Cardiac muscle cell (in vitro differentiated cells and primary cell): ENCODE results near the gene PRPF8. TPM values are rescaled to one million over a fixed set of nuclear protein-coding genes. Genes with fewer than 3 reads are reported as not detected.

Experiments
- DNase-seq, 2 donors: peaks; one replicate each; pipeline versions ENCODE4 v3.0.0 to v3.0.0-alpha.2; 2010 to 2017; ENCODE audit warnings: low read depth in 1 of 2, low spot score in 1 of 2
- H3K27ac ChIP-seq: fragments of 200-600 bp; sonication (generic); 2 replicates; pipeline ENCODE4 v1.5.1; 2016
- H3K27me3 ChIP-seq: fragments of 200-600 bp; sonication (generic); 2 replicates; pipeline ENCODE4 v1.6.0; 2016; ENCODE audit warnings: control low read depth
- H3K36me3 ChIP-seq: fragments of 200-600 bp; sonication (generic); 2 replicates; pipeline ENCODE4 v1.5.1; 2016; ENCODE audit warnings: control low read depth
- H3K4me1 ChIP-seq: fragments of 200-600 bp; sonication (generic); 2 replicates; pipeline ENCODE4 v1.8.1; 2017; ENCODE audit warnings: low read depth, mild to moderate bottlenecking, mixed run types
- H3K4me3 ChIP-seq: fragments of 200-600 bp; sonication (generic); 2 replicates; pipeline ENCODE4 v1.5.1; 2016; ENCODE audit warnings: mild to moderate bottlenecking
- H3K9me3 ChIP-seq: fragments of 200-600 bp; sonication (generic); 2 replicates; pipeline ENCODE4 v1.5.1; 2017; ENCODE audit warnings: low read depth, mild to moderate bottlenecking, control low read depth
- CTCF ChIP-seq: IDR thresholded peaks from 2 replicates; pipeline ENCODE4 v1.5.1; 2012; ENCODE audit warnings: low read depth, mild to moderate bottlenecking, low read length
- polyA plus RNA-seq: library from polyadenylated mRNA; unstranded; fragments of >200 nt; fragmentation: Nextera tagmentation; extraction: Ambion mirVana; gene quantifications from 2 replicates; pipeline ENCODE4 v1.2.1, GENCODE V29; 2016
- total RNA-seq: library from RNA; depleted of rRNA; stranded (reverse); fragments of >200 nt; gene quantifications from 2 replicates; pipeline ENCODE4 v1.2.3, GENCODE V29; 2016

Gene PRPF8
- total and polyA plus RNA-seq, 2 experiments from 2014 or later: 137 to 170 TPM

GRCh38 chr17:1641065-1641403, 43.6 kb downstream of the PRPF8 start:
- Histone ChIP-seq H3K4me3 (no peak overlapping the region), H3K4me1 (no peaks in the 10 kb centered on the region), H3K36me3 (no peaks in the 10 kb centered on the region), H3K27me3 (peaks cover 8% of the 10 kb centered on the region), H3K27ac (no peak overlapping the region), H3K9me3 (no peaks in the 10 kb centered on the region)
- DNase-seq: no peak
- TF ChIP-seq CTCF: no peak

- H3K9me3 ChIP-seq: no peaks in the 10 kb centered on the region
- TF ChIP-seq CTCF: no peak
- H3K27me3 ChIP-seq: peaks cover 8% of the 10 kb centered on the region
- no peaks in the 10 kb centered on the region for H3K4me1 ChIP-seq
- no peak for DNase-seq
- no peak overlapping the region for H3K27ac ChIP-seq
- H3K36me3 ChIP-seq: no peaks in the 10 kb centered on the region
- no peak overlapping the region for H3K4me3 ChIP-seq
Measured at GRCh38 chr17:1640329-1641064, 44.2 kb downstream of the PRPF8 start.

GRCh38 chr17:1639549-1640180, 45.0 kb downstream of the PRPF8 start:
- Histone ChIP-seq H3K27ac (no peak overlapping the region), H3K36me3 (no peaks in the 10 kb centered on the region), H3K4me3 (no peak overlapping the region), H3K9me3 (no peaks in the 10 kb centered on the region), H3K4me1 (no peaks in the 10 kb centered on the region), H3K27me3 (peaks cover 8% of the 10 kb centered on the region)
- no peak for DNase-seq
- TF ChIP-seq CTCF: no peak

GRCh38 chr17:1638624-1639300, 45.9 kb downstream of the PRPF8 start:
- no peaks in the 10 kb centered on the region for H3K4me1 ChIP-seq
- no peak overlapping the region for H3K27ac ChIP-seq
- no peak overlapping the region for H3K4me3 ChIP-seq
- peaks cover 6% of the 10 kb centered on the region for H3K27me3 ChIP-seq
- no peaks in the 10 kb centered on the region for H3K9me3 ChIP-seq
- DNase-seq: no peak
- no peaks in the 10 kb centered on the region for H3K36me3 ChIP-seq
- no peak for TF ChIP-seq CTCF

GRCh38 chr17:1638171-1638590, 46.5 kb downstream of the PRPF8 start:
- H3K4me3 ChIP-seq: no peak overlapping the region
- no peak for DNase-seq
- no peaks in the 10 kb centered on the region for H3K36me3 ChIP-seq
- H3K4me1 ChIP-seq: no peaks in the 10 kb centered on the region
- H3K27ac ChIP-seq: no peak overlapping the region
- no peaks in the 10 kb centered on the region for H3K27me3 ChIP-seq
- TF ChIP-seq CTCF: no peak
- H3K9me3 ChIP-seq: no peaks in the 10 kb centered on the region
